Mucosa of descending colon (tissue), 3 donors: Measurements from ENCODE around the gene SLC25A39. TPM values are rescaled to one million over a fixed set of nuclear protein-coding genes. Genes with fewer than 3 reads are reported as not detected.

Experiments used
- ATAC-seq: fragments of 200-7000 bp; cut with Tn5 transposase; one replicate; pipeline ENCODE4 v1.9.1; 2020; ENCODE audit warnings: mild to moderate bottlenecking, moderate library complexity
- DNase-seq, 3 donors: peaks; one replicate each; pipeline ENCODE4 v3.0.0-alpha.2; 2020
- H3K36me3 ChIP-seq: fragments of 200-600 bp; one replicate; pipeline ENCODE4 v1.8.0; 2021; ENCODE audit warnings: low read depth, mild to moderate bottlenecking
- H3K4me1 ChIP-seq: fragments of 200-600 bp; one replicate; pipeline ENCODE4 v1.8.0; 2021; ENCODE audit warnings: low read depth, mild to moderate bottlenecking
- H3K4me3 ChIP-seq: fragments of 200-600 bp; one replicate; pipeline ENCODE4 v1.8.0; 2021; ENCODE audit warnings: mild to moderate bottlenecking
- H3K9me3 ChIP-seq: fragments of 200-600 bp; one replicate; pipeline ENCODE4 v1.8.0; 2021; ENCODE audit warnings: mild to moderate bottlenecking
- intact Hi-C, 2 donors: fragments of 100-400 bp; cut with DNase I in 1 of 2; cut with micrococcal nuclease in 1 of 2; formaldehyde crosslinking; loops; one replicate each; pipeline versions ENCODE4 v1.11.0 to v1.11.1; 2022; cut with DNase I, micrococcal nuclease
- total RNA-seq, 3 donors: library from RNA; stranded (reverse); fragmentation: NEBNext Ultra II Directional in 2 of 3; extraction: Animal tissue kit (Norgen Biotek cat#: 25700) in 2 of 3; gene quantifications; one replicate each; pipeline versions ENCODE4 v1.2.1 to v1.2.4, GENCODE V29; 2021 to 2023
- TF ChIP-seq, protein P1 (sequence below): fragments of 200-600 bp; IDR thresholded peaks from one replicate; pipeline ENCODE4 v1.8.0; 2022; ENCODE audit warnings: antibody characterized with exemption, mild to moderate bottlenecking
- donor health status: DM: no; HTN: no; CAD: no; lungs with moderate emphysema.
- donor health status: DM: no; HTN: no; CAD: no.
- donor health status: DM: no; HTN: yes; CAD: no.

The SLC25A39 gene
- total RNA-seq, 3 donors from 2014 or later, result 91.8 to 142 (median 133) TPM

DNA sequence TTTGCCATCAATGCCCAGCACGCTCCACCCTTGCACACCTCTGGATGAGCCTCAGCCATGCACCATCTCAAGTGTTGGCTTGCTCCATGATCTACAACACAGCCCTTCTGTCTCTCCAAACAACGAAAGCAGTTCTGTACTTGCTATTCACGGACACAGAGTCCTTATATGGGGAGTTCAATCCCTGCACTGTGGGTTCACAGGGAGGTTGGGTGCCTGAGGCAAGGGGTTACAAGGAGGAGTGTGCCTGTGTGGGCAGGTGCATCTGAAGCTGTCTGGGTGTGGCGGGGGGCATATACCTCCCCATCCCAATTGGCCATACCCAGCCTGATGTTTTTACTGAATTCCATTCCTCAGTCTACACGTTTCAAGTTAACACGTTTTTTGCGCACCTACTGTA is 10.6 kb downstream of the SLC25A39 start:
- TF ChIP-seq, protein P1, sequence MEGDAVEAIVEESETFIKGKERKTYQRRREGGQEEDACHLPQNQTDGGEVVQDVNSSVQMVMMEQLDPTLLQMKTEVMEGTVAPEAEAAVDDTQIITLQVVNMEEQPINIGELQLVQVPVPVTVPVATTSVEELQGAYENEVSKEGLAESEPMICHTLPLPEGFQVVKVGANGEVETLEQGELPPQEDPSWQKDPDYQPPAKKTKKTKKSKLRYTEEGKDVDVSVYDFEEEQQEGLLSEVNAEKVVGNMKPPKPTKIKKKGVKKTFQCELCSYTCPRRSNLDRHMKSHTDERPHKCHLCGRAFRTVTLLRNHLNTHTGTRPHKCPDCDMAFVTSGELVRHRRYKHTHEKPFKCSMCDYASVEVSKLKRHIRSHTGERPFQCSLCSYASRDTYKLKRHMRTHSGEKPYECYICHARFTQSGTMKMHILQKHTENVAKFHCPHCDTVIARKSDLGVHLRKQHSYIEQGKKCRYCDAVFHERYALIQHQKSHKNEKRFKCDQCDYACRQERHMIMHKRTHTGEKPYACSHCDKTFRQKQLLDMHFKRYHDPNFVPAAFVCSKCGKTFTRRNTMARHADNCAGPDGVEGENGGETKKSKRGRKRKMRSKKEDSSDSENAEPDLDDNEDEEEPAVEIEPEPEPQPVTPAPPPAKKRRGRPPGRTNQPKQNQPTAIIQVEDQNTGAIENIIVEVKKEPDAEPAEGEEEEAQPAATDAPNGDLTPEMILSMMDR, result no peak
- H3K4me3 ChIP-seq, result no peak overlapping the region
- intact Hi-C loops, result no loop called here
- no peaks in the 10 kb centered on the region for H3K9me3 ChIP-seq
- no peak for DNase-seq
- no peak for ATAC-seq
- no peaks in the 10 kb centered on the region for H3K36me3 ChIP-seq
- H3K4me1 ChIP-seq, result no peaks in the 10 kb centered on the region

DNA sequence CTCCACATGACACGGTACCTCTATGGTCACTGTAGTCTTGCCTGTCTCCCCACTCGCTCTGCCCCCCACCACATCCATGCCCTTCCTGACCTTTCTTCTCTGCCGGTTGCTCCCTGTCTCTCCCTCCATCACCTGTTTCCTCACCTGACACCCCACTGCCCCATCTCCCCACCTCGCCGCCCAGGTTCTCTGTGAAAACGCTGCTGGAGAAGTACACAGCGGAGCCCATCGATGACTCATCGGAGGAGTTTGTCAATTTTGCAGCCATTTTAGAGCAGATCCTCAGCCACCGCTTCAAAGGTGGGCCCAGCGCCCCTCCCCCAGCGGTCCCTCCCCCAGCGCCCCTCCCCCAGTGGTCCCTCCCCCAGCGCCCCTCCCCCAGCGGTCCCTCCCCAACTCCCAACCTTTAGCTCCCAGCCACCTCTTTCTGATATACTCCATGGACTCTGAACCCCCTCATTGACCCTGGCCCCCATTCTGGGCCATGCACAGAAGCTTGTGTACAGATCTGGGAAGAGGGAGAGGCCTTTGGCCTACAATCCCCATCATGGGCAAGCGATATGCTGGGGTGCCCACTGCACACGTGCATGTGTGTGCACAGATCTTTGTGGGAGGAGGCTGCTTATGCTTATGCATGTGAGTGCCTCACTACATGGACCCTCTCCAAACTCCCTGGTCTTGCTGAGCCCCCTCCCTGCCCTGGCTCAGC is 12.1 kb downstream of the SLC25A39 start:
- Histone ChIP-seq H3K4me1 (peaks cover 10% of the 10 kb centered on the region), H3K9me3 (no peaks in the 10 kb centered on the region), H3K36me3 (no peaks in the 10 kb centered on the region), H3K4me3 (no peak overlapping the region)
- TF ChIP-seq, protein P1, result no peak
- intact Hi-C loops, result no loop called here
- ATAC-seq (no peak), DNase-seq (no peak)

DNA sequence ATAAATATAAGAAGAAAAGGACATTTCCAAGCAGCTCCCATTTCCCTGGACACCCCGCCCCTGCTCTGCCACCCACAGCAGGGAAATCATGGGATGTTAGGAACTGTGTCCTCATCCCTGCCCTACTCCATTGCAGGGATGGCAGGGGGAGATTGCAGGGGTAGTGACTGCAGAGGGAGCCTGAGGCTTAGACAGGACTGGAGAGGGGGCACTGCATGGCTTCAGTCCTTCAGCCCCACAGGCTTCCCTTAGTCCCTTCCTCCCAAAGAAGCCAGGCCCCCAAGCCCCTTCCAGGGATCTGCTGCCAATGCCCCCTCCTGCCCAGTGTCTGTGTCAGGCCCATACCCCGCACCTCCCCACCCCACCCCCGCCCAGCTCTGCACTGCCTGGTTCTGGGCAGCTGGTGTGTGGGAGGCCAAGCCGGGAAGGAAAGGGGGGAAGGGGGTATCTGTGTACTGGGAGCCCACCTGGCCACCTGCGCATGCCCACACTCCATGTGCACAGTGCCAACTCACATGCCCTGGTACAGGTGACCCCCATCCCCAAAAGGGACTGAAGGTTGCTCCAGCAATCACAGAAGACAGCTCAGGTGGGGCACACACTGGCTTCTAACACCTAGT is 13.0 kb downstream of the SLC25A39 start:
- Histone ChIP-seq H3K9me3 (no peaks in the 10 kb centered on the region), H3K4me1 (peaks cover 11% of the 10 kb centered on the region), H3K36me3 (no peaks in the 10 kb centered on the region), H3K4me3 (no peak overlapping the region)
- DNase-seq, result no peak
- intact Hi-C loops, result no loop called here
- no peak for ATAC-seq
- TF ChIP-seq, protein P1, result no peak

DNA sequence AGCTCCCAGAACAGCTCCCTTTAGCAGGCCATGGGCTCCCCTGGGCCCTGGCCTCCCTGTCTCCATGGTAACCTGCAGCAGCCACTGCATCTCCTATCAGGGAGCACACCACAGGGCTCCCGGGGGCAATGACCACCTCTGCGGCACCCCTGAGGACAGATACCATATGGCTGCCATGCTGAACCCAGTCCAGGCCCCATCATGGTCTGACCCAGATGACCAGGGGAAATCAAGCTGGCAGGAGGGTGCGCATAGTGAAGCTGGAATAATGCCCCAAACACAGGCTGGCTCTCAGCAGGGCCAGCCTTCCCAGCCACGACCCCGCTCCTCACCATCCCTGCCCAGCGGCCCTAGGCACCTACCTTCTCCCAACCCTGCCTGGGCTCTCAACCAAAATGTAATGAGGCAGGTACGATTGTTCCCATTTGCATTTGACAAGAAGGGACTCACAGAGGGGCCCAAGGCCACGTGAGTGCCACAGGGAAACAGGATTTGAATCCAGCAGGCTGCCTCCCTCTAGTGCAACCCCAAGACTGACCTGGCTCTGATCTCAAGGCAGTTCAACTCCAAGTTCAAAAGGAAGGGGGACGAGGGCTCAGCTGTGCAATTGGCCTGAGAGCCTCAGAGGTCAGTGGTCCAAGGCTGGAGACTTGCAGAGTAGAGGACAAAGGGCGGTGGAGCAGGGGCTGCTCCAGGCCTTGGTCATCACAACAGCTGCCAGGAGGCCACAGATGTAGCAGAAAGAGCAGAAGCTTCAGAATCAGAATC is 13.8 kb downstream of the SLC25A39 start:
- TF ChIP-seq, protein P1, result no peak
- H3K36me3 ChIP-seq, result no peaks in the 10 kb centered on the region
- no peak for ATAC-seq
- H3K4me1 ChIP-seq, result peaks cover 11% of the 10 kb centered on the region
- no peak overlapping the region for H3K4me3 ChIP-seq
- no peak for DNase-seq
- intact Hi-C loops, result no loop called here
- H3K9me3 ChIP-seq, result no peaks in the 10 kb centered on the region

DNA sequence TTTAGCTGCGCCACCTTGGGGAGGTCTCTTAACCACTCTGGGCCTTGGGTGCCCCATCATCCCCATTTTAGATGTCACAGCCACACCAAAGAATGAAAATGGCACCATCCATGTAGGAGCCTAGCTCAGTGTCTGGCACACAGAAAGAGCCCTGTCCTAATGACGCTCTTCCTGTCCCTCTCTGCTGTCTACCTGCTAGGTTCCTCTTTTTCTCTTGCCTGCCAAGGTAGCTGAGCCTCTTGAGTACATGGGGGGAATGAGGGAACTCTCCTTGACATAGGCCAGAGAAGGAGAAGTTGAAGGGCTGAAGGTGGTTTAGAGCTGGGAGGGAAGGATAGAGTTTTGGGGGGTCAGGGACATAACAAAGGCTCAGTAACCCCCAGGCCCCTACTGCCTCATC is 14.4 kb downstream of the SLC25A39 start:
- DNase-seq, result no peak
- TF ChIP-seq, protein P1, result no peak
- no peak overlapping the region for H3K4me3 ChIP-seq
- H3K4me1 ChIP-seq, result peaks cover 11% of the 10 kb centered on the region
- no peaks in the 10 kb centered on the region for H3K36me3 ChIP-seq
- intact Hi-C loops, result no loop called here
- ATAC-seq, result no peak
- no peaks in the 10 kb centered on the region for H3K9me3 ChIP-seq
